GM19025 (cell line): ENCODE data around the gene IL17REL.

ENCODE experiments used
- ATAC-seq: cut with Tn5 transposase; IDR thresholded peaks from one replicate; pipeline ENCODE4 v1.9.1; 2021; ENCODE audit warnings: mild to moderate bottlenecking, low read depth, moderate library complexity; ENCODE audit not compliant: unreplicated experiment

The IL17REL gene

DNA sequence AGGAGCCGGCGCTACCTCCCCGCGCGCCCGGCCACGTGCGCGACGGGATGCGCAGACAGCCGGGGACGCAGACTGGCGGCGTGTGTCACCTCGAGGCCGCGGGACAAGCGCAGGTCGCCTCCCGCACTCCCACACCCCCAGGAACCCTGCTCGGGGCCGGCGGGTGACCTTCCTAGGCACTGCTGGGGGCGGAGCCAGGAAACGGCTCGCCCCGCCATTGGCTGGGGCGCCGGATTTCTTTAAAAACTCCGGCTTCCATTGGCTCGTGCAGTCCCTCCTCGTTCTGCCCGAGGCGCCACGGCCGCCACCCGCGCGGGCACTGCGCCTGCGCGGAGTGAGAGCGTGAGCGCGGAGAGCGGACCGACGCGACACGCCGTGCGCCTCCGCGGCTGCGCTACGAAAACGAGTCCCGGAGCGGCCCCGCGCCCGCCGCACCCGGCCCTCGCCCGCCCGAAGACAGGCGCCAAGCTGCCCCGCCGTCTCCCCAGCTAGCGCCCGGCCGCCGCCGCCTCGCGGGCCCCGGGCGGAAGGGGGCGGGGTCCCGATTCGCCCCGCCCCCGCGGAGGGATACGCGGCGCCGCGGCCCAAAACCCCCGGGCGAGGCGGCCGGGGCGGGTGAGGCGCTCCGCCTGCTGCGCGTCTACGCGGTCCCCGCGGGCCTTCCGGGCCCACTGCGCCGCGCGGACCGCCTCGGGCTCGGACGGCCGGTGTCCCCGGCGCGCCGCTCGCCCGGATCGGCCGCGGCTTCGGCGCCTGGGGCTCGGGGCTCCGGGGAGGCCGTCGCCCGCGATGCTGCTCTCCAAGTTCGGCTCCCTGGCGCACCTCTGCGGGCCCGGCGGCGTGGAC, 52.2 kb downstream of the IL17REL start, which contains the start of gene PIM3:
TSS of gene PIM3 (plus strand) at position 614 of the 846 bp plus-strand sequence. CDS start at position 790, 176 bp downstream.
- ATAC-seq: peak; percentile 56

DNA sequence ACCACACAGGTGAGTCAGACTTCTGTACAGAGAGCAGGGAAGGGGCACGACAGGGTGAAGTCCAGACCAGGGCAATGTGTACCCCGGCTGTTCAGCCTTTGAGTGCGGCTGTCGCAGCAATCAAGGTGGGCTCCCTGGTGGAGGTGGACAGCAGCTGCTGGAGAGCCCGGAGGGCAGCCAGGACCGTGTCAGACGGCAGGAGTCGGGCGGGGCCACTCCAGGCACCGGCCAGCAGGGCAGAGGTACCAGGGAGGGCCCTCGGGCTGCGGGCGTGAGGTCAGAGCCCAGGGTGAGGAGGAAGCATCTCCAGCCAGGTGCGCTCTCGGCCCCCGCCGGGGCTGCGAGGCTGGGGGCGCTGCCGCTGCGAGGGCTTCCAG, 52.8 kb downstream of the IL17REL start:
- ATAC-seq: peak; percentile 1

- ATAC-seq: no peak
Measured at GRCh38 chr22:49958931-49959781, 53.4 kb downstream of the IL17REL start.

GRCh38 chr22:49958366-49958921, 54.1 kb downstream of the IL17REL start:
- no peak for ATAC-seq

DNA sequence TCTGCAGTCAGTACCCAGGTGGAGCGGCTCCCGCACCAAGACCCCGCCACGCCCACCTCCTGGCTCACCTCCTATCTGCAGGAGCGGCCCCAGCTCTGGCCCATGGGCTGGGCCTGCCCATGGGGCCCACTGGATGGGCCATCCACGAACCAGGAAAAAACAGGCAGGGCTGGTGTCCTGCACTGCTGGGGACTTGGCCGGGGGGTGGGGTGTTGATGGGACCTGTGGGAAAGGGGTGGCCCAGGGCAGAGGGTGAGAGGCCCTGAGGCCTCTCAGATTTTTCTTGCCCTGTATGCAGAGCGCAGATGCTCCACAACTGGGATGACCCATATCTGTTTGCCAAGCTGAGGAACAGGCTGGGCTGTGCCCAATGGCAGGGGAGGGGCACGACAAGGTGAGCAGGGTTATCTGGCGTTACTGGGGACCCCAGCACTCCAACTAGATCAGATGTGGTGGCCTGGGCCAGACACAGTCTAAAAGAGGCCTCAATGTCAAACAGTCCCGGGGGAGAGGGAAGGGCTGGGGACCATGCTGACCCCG, 54.7 kb downstream of the IL17REL start:
- no peak for ATAC-seq

GRCh38 chr22:49956914-49957825, 55.4 kb downstream of the IL17REL start:
- no peak for ATAC-seq

DNA sequence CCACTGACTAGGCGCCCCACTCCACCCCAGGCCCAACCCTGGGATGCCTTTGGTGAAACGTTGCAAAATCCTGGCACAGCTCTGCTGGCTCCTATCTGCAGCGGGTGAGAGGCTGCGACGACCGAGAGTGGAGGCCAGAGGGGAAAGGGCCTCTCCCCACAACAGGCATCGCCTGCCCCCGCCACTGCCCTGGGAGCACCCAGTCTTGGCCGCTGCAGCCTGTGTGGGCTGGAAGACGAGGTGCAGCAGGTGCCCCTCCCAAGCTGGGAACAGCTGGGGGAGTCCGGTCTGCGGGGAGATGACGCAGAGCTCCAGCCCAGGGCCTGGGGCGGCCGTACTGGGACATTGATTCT, 56.2 kb downstream of the IL17REL start:
- ATAC-seq: no peak

- no peak for ATAC-seq
Measured at GRCh38 chr22:49955581-49956417, 56.8 kb downstream of the IL17REL start.

DNA sequence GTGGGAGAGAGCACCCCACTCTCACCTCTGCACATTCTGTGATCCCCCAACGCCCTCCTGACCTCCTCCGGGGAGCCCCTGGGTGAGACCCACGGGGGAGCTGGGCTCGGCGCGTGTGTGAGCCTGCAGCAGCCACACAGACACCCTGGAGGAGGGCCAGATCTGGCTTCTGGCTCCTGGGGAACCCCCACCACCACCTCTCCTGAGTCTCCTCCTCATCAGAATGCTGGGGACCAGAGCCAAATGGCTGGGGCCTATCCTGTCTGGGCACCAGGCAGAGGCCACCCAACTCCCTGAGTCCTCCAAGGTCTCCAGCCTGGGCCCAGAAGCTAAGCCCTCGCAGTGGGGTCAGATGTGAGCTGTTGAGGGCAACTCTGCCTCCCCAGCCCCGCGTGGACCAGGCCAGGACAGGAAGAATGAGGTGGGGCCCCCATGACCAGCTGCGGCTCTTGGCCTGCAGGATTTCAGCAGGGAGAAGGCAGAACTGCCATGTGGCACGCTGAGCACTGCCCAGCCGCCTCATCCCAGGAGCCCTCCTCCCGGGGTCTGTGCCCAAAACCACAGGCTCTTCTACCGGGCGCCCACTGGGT, 57.5 kb downstream of the IL17REL start:
- no peak for ATAC-seq

DNA sequence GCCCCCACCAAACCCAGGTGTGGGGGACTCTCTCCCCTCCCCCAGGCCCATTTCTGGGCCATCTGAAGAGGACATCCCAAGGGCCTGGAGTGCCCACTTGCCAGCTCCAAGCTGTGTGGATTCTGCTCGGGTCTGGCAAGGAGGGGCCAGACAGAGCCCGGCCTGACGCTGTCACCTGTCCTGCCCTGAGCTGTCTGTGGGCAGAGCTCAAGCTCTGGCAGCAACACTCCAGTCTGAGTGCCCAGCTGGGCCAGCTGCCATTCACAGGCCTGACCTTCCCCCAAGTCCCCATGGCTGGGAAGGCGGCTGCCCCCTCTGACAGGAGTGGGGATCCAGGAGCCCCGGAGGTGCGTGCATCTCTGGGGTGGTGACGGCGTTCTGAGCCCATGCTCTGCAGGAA, 58.2 kb downstream of the IL17REL start:
- ATAC-seq: no peak

- ATAC-seq: no peak
Measured at GRCh38 chr22:49953680-49954344, 58.8 kb downstream of the IL17REL start.

GRCh38 chr22:49953027-49953679, 59.4 kb downstream of the IL17REL start:
- no peak for ATAC-seq

DNA sequence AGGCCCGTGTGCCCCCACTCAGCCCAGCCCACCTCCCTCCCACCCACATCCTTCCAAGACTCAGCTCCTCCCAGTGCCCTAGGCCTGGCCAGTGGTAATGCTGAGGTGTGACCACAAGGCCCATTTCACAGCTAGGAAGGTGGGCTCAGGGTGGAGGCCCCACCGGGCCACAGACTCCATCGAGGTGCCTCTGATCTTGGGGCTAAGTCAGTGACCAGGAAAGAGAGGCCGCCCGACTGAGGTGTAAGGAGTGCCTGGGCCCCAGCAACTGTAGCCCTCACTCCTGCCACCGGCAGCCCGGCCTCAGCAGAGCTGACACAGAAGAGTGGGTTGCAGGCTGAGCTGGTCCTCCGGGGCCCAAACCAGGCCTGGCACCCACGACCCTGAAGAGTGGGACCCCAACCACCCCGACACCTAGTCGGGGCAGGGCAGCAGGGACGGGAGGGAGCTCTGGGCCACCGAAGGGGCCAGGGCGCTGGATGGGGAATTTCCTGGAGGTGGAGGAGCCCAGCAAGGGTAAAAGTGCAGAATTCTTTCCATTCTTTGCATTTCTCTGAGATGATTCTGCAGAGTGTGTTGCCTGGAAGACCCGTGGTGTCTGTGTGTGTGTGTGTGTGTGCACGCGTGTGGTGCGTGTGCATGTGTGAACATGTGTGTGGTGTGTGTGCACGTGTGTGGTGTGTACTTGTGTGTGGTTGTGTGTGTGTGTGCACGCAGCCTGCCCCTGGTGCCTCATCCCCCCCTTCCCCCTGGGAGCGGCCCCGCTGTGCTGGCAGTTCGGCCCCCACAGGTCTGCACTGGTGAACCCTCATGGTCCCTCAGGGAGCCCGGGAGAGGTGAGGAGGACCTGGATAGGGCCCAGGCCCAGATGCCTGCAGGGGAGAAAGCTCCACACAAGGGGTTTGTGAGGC, 60.3 kb downstream of the IL17REL start:
- no peak for ATAC-seq

- ATAC-seq: no peak
Measured at GRCh38 chr22:49951678-49951985, 60.9 kb downstream of the IL17REL start.

- no peak for ATAC-seq
Measured at GRCh38 chr22:49951000-49951677, 61.4 kb downstream of the IL17REL start.

DNA sequence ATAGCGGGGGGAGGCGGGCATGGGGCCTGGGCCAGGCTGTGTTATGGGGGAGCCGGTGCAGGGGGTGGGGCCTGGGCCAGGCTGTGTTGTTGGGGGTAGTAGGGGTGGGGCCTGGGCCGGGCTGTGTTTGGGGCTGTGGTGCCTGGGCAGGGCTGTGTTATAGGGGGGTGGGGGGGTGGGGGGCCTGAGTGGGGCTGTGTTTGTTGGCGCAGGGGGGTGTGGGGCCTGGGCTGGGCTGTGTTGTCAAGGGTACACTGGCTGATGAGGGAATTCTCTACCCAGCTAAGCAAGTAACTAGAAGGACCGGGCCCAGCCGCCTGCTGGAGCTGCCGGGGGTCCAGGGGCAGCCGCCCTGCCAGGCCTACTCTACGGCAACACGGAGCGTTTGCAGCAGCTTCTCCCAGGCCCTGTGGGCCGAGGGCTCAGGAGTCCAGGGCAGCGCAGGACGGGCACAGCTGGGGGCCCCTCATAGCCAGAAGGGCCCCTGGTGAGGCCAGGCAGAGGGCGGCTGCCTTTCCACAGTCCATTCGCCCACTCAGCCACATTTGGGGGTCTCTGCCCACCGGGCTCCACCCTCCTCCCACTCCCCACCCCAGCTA, 62.1 kb downstream of the IL17REL start:
- ATAC-seq: no peak
